GM23338 (cell line): ENCODE results near the gene GCNT3. TPM values are rescaled to one million over a fixed set of nuclear protein-coding genes. Genes with fewer than 3 reads are reported as not detected.

Experiments
- ATAC-seq: fragments of 200-7000 bp; cut with Tn5 transposase; 3 replicates; pipeline ENCODE4 v1.9.1; 2020
- DNase-seq: peaks from one replicate; pipeline ENCODE4 v3.0.0-alpha.2; 2015; ENCODE audit warnings: low spot score
- H2AFZ ChIP-seq: fragments of 200-600 bp; sonication (generic); 2 replicates; pipeline ENCODE4 v1.8.0; 2016; ENCODE audit warnings: antibody characterized with exemption, mild to moderate bottlenecking, moderate library complexity
- H3F3A ChIP-seq: fragments of 200-600 bp; sonication (generic); replicated peaks from 2 replicates; pipeline ENCODE4 v1.8.0; 2017; ENCODE audit warnings: antibody characterized with exemption, mixed run types, low read depth
- H3K27ac ChIP-seq: fragments of 200-600 bp; sonication (generic); 2 replicates; pipeline ENCODE4 v1.6.1; 2016; ENCODE audit warnings: low read depth
- H3K27me3 ChIP-seq: fragments of 200-600 bp; sonication (generic); 2 replicates; pipeline ENCODE4 v1.8.0; 2016; ENCODE audit warnings: mild to moderate bottlenecking, mixed run types, moderate library complexity; ENCODE audit not compliant: insufficient read depth
- H3K36me3 ChIP-seq: fragments of 200-600 bp; sonication (generic); 2 replicates; pipeline ENCODE4 v1.8.0; 2016; ENCODE audit warnings: mild to moderate bottlenecking; ENCODE audit not compliant: insufficient read depth
- H3K4me1 ChIP-seq: fragments of 200-600 bp; sonication (generic); 2 replicates; pipeline ENCODE4 v1.8.0; 2016; ENCODE audit warnings: mild to moderate bottlenecking, moderate library complexity; ENCODE audit not compliant: insufficient read depth
- H3K4me2 ChIP-seq: fragments of 200-600 bp; sonication (generic); 2 replicates; pipeline ENCODE4 v1.7.1; 2017; ENCODE audit warnings: mixed run types
- H3K4me3 ChIP-seq: fragments of 200-600 bp; sonication (generic); 2 replicates; pipeline ENCODE4 v1.6.1; 2016; ENCODE audit warnings: mixed run types
- H3K79me2 ChIP-seq: fragments of 200-600 bp; sonication (generic); replicated peaks from 2 replicates; pipeline ENCODE4 v1.8.0; 2017; ENCODE audit warnings: mild to moderate bottlenecking; ENCODE audit not compliant: insufficient read depth
- H3K9me2 ChIP-seq: fragments of 200-600 bp; sonication (generic); 2 replicates; pipeline ENCODE4 v1.8.0; 2017; ENCODE audit not compliant: insufficient read depth
- H4K20me1 ChIP-seq: fragments of 200-600 bp; sonication (generic); replicated peaks from 2 replicates; pipeline ENCODE4 v1.8.0; 2017; ENCODE audit warnings: mild to moderate bottlenecking; ENCODE audit not compliant: insufficient read depth
- H3K27ac Mint-ChIP-seq: 2 replicates; pipeline ENCODE4 v1.8.0; 2020; ENCODE audit warnings: inconsistent platforms, mild to moderate bottlenecking, moderate library complexity, mixed read lengths
- H3K27me3 Mint-ChIP-seq: 3 replicates; pipeline ENCODE4 v1.8.0; 2022; ENCODE audit warnings: low read depth, mild to moderate bottlenecking, moderate library complexity, mixed read lengths, inconsistent platforms; ENCODE audit not compliant: insufficient read depth, poor library complexity
- H3K36me3 Mint-ChIP-seq: 3 replicates; pipeline ENCODE4 v1.8.0; 2021; ENCODE audit warnings: low read depth, mild to moderate bottlenecking, inconsistent platforms, moderate library complexity, mixed read lengths
- H3K4me1 Mint-ChIP-seq: 3 replicates; pipeline ENCODE4 v1.8.0; 2020; ENCODE audit warnings: mild to moderate bottlenecking, inconsistent platforms, mixed read lengths
- H3K4me3 Mint-ChIP-seq: 3 replicates; pipeline ENCODE4 v1.8.0; 2021; ENCODE audit warnings: moderate library complexity, mild to moderate bottlenecking, inconsistent platforms, mixed read lengths
- H3K9me3 Mint-ChIP-seq: 3 replicates; pipeline ENCODE4 v1.8.0; 2020; ENCODE audit warnings: moderate library complexity, mild to moderate bottlenecking, inconsistent platforms, mixed read lengths
- CTCF ChIP-seq, 2 experiments: fragments of 200-600 bp in 1 of 2; sonication (generic) in 1 of 2; conservative IDR thresholded peaks; 2 replicates each; pipeline versions ENCODE4 v1.5.1 to v1.6.1; 2016 to 2017; ENCODE audit warnings: antibody characterized with exemption in 2 of 2, low read depth in 2 of 2, mild to moderate bottlenecking in 2 of 2, moderate library complexity in 1 of 2
- STAT1 ChIP-seq: IDR thresholded peaks from one replicate; pipeline ENCODE4 v1.6.1; 2016; ENCODE audit warnings: antibody characterized with exemption; ENCODE audit not compliant: unreplicated experiment
- ZNF462 ChIP-seq: fragments of 250-450 bp; sonication (Bioruptor Pico); IDR thresholded peaks from 2 replicates; pipeline ENCODE4 v1.5.0; 2020; ENCODE audit warnings: mild to moderate bottlenecking, moderate library complexity
- polyA plus RNA-seq: library from polyadenylated mRNA; unstranded; fragments of >200 nt; fragmentation: Nextera tagmentation; extraction: Ambion mirVana; gene quantifications from 2 replicates; pipeline ENCODE4 v1.2.1, GENCODE V29; 2016
- total RNA-seq: library from RNA; depleted of rRNA; stranded (reverse); fragments of >200 nt; shearing (Covaris generic); gene quantifications from 2 replicates; pipeline ENCODE4 v1.2.3, GENCODE V29; 2014

The GCNT3 gene
- total and polyA plus RNA-seq, 2 experiments from 2014 or later, result not detected

GRCh38 chr15:59609730-59610712 is 1.6 kb upstream of the GCNT3 start:
- H3K36me3 Mint-ChIP-seq, result peaks cover 10% of the 10 kb centered on the region; the same call in 2 of the 3 replicates
- peak; percentile 13 for DNase-seq

More at GRCh38 chr15:59609730-59610712, 1.6 kb upstream of the GCNT3 start:
- H3K79me2 ChIP-seq, result no peaks in the 10 kb centered on the region
- no peaks in the 10 kb centered on the region for H4K20me1 ChIP-seq
- peaks cover 4% of the 10 kb centered on the region for H3K27me3 Mint-ChIP-seq
- no peaks in the 10 kb centered on the region for H3K27me3 ChIP-seq
- H3K36me3 ChIP-seq, result no peaks in the 10 kb centered on the region
- H2AFZ ChIP-seq, result peak overlapping the region; percentile 91
- no peak; the same call in 2 of the 3 replicates for ATAC-seq
- no peak overlapping the region for H3K4me3 ChIP-seq
- peak overlapping the region; percentile 74 for H3K27ac Mint-ChIP-seq
- no peak for TF ChIP-seq STAT1
- 0 out of 4 replicates have a peak, but pooled peaks of 1 of the 2 experiments have one; percentile 19 for TF ChIP-seq CTCF (conservative IDR thresholded peaks at IDR 0.05; ENCODE audit: low read depth in 2 of 2)
- no peak for TF ChIP-seq ZNF462 (CRISPR knock-in tag)
- no peak overlapping the region for H3K4me2 ChIP-seq
- H3K4me1 ChIP-seq, result no peaks in the 10 kb centered on the region
- peaks cover 12% of the 10 kb centered on the region for H3K4me1 Mint-ChIP-seq
- no peak overlapping the region for H3K27ac ChIP-seq
- H3K9me3 Mint-ChIP-seq, result peaks cover 13% of the 10 kb centered on the region
- H3K9me2 ChIP-seq, result no peaks in the 10 kb centered on the region; the same call in 1 of the 2 replicates
- no peaks in the 10 kb centered on the region for H3F3A ChIP-seq
- no peak overlapping the region for H3K4me3 Mint-ChIP-seq
